ENCODE results near the gene TTR.

- no peak for TF ChIP-seq CTCF (conservative IDR thresholded peaks at IDR 0.05 in 1 of 2, IDR thresholded peaks at IDR 0.05 in 1 of 2; ENCODE audit: low read depth in 1 of 2, low read length in 2 of 2)
- no peak for TF ChIP-seq EZH2 (IDR thresholded peaks at IDR 0.05; ENCODE audit: low read length, missing control alignments)
These were observed 14.6 kb downstream of the TTR start for GRCh38 chr18:31606265-31606664.
